Stimulated activated CD4-positive, alpha-beta T cell treated with anti-CD3 and anti-CD28 coated beads, Interleukin-1b, Interleukin-23, amount 100 ng/mL, for 1 hour (primary cell): ENCODE measurements around the gene CFAP20.

ENCODE experiments used
- DNase-seq, 2 donors: peaks; one replicate each; pipeline ENCODE4 v3.0.0-alpha.2; 2020; ENCODE audit warnings: low read depth in 2 of 2

CFAP20 gene

DNA sequence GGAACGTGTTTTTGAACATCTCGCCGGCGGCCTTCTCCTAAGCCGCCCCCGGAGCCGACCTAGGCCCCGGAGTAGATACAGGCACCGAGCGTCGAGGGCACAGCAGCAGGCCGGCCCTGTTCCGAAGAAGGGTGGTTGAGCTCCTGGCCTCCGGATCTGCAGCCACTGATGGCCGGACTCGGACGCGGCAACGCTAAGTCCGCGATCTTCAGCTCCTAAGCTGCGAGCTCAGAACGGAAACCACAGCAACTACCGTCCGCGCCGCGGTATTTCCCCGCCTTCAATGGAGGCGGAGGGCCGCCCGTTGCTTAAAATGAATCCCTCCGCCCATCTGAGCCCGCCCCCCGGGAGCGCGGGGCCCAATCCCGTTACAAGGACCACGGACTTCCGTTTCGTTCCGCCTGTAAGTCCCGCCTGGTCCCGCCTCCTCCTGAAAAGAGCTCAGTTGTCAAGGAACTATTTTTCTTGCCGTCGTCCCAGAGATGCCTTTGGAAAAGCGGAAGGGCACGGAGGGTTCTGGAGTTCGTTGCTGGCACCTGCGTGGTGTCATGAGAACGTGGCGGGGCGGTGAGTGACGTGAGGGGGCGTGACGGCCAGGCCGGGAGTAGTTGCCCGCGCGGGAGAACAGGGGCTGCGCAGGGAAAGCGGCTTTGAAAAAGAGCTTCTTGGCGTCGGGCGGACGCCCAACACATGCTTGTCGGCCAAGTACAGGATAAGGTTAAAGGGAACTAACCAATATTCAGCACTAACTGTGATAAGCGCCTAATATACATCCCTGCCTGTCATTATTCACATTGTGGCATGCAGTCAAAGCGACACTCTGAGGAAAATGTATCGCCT lies at the start of gene CFAP20:
Gene CFAP20 (minus strand): TSS at position 285 of the 840 bp plus-strand sequence. CDS start 266 bp downstream, at position 19.
- peak; percentile 89 to 91 for DNase-seq

DNA sequence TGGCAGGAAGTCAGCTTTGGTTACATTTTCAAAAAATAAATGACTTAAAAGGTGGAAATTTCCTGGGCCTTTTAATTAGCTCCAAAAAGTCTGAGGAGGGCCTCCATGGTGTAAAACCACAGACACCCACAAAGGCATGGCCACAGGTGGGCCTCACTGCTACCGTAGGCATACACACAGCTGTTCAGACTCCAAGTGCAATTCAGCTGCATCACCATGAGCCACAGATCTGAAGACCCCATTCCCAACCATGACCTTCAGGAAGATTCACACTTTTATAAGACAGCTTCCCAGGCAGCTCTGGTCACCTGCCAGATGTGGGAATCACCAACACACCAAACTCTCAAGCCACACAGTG lies 48.2 kb upstream of the CFAP20 start:
- DNase-seq: no peak

DNA sequence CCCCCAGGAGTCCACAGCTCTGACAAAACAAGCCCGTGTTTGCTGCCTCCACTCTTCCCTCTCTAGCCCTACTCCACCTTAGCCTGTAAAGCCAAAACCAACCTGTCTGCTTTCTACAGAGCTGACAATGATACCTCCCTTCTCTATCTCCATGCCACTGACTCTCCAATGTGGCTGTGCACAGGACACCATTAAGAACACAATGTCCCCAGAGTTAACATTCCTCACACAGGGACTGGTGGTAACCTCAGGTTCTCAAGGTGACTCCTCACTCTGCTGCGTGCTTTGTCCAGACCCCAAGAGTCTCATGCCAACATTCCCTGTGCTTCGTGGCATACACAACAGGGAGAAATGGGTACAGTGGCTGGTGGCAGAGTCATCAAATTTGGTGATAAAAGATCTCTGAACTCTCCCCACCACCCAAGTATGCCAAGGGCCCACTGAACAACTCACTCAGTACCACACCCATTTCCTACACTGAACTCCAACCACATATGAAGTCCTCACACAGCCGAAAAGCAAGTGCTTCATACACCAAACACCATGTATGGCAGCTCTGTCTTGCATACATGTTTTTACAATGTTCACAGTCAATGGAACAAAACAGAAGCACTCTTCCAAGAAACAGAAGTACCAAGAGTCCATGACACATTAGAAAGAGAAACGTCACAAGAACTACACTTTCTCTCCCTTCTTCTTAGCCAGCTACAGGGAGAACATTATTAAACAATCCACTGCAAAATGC lies 47.6 kb upstream of the CFAP20 start:
- no peak for DNase-seq

DNA sequence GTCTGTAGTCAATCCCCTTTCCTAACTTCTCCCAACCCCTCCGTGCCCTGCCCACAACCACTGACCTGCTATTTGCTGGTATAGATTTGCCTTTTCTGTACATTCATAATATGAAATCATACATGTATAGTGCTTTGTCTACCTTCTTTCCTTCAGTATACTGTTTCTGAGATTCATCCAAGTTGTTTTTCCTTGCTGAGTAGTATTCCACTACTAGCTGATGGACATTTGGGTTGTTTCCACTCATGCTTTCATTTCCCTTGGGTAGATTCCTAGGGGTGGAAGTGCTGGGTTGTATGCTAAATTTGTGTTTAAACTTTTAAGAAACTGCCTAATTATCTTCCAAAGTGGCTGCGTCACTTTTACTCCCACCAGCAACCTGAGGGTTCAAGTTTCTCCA lies 41.0 kb upstream of the CFAP20 start:
- no peak for DNase-seq

DNA sequence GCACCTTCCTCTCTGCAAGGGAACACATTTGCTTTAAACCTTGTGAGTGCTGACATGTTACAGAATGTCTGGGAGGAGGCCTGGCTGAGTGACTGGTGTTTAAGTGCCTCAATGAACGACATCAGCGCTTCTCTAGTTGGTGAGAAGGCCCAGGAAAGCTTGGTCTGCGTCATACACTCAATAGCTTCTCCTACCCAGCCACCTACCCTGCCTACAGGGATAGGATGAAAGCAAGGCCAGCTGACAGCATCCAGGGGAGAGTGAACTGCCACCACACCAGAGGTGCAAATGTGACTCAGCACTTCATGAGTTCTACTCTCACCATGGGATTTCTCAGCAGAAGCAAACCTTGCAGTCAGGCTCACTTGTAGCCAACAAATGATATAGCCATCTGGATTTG lies 31.7 kb upstream of the CFAP20 start:
- no peak for DNase-seq

DNA sequence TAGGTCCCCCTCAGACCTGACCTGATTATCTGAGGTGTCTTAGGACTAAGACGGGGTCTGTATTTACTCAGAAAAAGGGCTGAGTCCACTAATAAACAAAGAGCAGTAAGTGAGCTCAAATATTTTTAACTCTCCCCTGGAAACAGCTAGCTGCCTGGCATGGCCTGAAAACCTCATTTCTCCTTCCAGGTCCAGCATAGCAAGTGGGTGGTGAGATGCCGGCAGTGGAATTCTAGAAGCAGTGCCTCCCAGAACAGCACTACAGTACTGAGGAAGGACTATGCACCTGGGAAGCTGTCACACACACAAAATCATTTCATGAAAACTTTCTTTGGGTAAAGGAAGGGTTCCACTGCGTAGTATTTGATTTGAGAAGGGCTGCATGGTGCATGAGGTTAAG lies 29.5 kb upstream of the CFAP20 start:
- no peak for DNase-seq

DNA sequence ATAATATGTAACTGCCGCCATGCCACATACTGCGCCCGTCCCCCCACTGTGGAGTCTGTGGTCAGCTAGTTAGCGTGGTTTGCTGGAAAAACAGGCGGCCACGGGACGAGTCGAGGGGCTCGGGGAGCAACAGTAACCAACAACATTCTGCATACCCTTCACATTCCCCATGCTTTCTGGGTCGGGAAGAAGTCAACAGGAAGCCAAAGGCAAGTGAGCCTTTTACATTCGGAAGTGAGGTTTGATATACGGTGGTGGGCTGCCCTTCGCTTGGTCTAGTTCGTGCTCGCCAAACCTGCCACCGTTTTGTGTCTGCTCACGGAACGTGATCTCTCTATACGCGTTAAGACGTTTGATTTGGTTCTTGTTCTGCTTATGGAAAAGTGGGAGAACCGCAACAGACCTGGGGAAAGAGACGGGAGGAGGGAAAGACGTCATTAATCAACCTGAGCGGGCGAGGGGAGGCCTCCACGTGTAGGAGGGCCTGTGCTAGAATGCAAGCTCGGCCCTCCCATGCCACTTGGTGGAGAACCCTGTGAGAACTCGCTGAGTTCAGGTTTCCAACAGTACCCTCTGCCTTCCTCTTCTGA lies 28.9 kb upstream of the CFAP20 start:
- DNase-seq: no peak

DNA sequence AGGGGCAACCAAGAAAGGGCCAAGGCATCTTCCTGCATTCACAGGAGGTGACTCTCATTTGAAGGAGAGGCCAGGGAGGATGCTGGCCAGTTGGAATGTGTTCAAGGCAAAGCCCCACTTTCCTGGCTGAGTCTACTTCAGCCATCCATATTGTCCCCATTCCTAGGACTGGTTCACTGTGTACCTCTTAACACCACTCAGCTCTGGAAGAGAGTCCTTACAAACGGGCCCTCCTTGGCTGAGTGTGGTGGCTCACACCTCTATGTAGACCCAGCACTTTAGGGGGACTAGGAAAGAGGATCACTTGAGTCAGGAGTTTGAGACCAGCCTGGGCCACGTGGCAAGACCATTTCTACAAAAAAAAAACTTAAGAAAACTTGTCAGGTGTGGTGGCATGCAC lies 28.1 kb upstream of the CFAP20 start:
- no peak for DNase-seq

DNA sequence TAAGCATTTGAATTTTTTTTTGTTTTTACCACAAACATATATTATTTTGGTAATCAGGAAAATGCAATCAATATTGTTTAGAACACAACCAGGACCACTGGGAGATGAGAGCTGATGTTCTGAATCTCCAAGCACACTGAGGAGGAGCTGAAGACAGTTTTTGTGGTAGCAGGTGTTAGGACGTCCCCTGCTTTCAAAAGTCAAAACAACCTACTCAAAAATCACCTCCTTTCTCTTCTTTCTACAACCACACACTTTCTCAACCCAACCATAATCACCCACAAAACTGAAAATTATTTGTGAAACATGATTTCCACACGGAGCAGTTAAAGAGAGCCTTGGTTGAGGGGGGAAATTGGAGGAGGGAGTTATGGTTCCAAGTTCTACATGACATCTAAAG lies 26.7 kb upstream of the CFAP20 start:
- no peak for DNase-seq

DNA sequence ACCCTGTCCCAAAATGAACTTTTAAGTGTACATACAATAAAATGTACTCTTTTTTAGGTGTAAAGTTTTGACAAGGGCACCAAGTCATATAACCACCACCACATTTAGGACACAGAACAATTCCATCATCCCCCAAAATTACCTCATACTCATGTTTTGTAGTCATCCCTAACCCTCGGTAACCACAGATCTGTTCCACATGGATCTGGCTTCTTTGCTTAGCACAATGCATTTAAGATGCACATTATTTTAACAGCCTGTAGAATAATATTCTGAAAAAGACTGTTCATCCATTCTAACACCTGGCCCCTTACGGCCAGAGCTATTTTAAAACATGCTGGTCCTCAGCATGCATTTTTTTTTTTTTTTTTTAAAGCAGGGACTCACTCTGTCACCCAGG lies 25.2 kb upstream of the CFAP20 start:
- no peak for DNase-seq

DNA sequence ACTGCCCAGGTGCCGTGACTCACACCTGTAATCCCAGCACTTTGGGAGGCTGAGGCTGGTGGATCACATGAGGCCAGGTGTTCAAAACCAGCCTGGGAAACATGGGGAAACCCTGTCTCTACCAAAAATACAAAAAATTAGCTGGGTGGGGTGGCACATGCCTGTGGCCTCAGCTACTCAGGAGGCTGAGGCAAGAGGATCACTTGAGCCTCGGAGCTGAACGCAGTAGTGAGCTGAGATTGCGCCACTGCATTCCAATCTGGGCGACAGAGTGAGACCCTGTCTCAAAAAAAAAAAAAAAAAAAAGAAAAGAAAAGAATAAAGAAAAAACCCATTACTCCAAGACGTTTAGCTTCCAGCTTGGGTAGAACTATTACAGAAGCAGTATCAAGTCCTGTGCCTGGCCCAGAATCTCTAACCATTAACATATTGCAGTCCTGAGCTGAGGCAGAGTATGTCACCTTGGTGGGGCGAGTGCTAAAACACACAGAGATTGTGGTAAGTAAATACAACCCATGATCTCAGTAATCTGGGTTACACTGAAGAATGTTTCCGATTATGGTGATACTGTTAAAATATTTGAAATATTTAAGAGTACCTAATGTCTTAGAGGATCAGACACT lies 23.2 kb upstream of the CFAP20 start:
- DNase-seq: no peak

DNA sequence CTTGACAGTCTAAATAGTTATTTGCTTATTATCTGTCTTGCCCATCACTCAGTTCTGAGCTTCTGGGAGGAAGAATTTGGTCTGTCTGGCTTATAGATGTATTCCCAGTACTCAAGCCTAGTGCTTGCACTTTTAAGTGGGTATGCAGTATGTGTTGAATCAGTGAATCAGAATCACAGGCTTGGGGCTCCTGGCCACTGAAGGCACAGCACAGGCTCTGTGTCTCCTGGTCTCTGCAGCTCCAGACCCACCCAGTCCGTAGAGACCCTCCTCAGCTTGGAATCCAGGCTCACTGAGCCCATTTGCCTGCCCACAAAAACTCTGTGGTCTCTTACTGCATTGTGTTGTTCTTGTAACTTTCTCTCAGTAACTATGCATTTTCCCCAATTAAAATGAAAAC lies 19.3 kb upstream of the CFAP20 start:
- DNase-seq: no peak

DNA sequence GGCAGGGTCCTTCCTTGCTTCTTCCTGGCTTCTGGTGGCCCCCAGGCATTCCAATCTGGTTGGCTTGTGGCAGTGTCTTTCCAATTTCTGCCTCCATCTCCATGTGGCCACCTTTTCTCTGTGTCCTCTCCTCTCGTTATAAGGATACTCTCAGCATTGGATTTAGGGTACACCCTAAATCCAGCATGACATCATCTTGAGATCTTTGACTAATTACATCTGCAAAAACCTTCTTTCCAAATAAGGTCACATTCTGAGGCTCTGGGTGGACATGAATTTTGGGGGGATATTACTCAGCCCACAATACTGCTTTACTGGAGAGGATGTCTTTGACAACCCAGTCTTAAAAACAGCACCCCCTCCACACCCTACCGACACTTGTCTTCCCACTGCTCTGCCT lies 18.9 kb upstream of the CFAP20 start:
- no peak for DNase-seq

DNA sequence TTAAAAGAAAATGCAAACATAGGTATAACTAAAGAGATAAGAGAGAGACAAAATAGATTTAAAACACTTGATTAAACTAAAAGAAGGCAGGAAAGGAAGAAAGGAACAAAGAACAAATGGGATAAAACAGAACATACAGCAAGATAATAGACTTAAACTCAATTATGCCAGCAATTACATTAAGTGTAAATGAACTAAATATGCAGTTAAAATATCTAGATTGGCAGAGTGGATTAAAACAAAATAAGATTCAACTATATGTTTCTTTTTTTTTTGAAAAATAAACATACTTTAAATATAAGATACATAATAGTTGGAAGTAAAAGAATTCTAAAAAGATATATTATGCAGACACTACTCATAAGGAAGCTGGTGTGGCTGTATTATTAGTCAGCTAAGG lies 9.7 kb upstream of the CFAP20 start:
- no peak for DNase-seq

DNA sequence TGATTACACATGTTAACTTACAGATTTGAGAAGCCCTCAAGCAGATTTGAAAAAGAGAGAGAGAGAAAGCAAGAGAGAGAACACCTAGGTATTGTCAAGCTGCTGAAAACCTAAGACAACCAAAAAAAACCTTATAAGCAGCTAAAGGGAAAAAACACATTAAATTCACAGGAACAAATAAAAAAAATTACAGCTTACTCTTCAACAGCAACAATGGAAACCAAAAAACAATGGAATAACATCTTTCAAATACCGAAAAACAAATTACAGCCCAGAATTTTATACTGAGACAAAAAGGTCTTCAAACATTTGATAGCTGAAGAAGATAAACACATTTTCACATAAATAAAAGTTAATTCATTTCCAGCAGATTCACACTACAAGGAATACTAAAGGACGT lies 8.4 kb upstream of the CFAP20 start:
- no peak for DNase-seq

DNA sequence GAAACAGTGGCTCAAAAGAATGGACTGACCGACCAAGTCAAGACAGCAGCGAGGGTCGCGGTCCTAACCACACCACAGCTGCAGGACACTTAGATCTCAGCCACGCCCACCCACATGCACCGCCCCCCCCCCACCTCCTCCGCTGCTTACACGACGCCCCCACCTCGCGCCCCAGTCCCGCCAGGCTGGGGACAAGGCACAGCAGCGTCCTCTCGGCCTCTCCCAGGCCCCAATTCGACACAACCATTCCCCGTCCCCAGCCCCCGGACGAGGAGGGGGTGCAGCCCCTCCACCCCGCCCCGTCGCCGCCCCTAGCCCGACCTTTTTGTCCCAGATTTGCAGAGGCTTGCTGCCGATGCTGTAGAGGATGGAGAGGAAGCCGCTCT lies 477 bp downstream of the CFAP20 start:
- no peak for DNase-seq

DNA sequence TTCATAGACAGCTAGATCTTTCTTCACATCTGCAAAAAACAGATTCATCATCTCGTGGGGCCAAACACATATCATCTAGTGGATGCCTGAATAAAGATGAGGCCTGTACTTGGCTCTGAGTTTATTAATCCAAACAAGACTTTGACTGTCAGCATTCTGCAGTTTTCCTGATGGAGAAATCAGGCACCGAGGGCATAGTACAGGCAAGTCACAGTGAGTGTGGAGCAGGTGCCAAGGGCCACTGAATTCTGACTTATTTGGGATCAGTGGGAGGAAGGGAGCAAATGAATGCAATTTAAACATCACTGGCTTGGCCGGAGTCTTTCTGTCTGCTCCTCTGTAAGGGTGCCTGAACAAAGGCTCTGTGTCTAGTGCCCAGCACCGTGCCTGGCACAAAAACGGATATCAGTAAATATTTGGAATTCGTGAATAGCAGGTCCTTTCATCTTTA lies 975 bp downstream of the CFAP20 start:
- DNase-seq: no peak

DNA sequence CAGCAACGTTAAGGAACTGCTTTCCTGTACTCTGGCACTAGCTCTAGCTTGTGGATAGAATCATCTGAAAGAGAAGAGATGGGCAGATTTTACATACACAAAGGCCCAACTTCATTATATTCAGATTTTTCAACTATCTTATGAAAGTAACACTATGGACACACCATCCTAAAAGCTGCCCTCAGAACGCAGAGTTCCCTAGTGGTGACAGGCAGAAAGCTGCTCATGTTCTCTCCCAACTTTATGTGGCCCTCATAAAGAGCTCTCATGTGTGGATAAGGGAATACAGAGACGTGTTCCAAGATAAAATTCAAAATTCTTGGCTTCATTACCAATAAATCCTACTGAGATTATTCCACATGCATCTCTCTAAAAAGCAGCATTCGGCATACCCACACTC lies 1.5 kb downstream of the CFAP20 start:
- DNase-seq: no peak

DNA sequence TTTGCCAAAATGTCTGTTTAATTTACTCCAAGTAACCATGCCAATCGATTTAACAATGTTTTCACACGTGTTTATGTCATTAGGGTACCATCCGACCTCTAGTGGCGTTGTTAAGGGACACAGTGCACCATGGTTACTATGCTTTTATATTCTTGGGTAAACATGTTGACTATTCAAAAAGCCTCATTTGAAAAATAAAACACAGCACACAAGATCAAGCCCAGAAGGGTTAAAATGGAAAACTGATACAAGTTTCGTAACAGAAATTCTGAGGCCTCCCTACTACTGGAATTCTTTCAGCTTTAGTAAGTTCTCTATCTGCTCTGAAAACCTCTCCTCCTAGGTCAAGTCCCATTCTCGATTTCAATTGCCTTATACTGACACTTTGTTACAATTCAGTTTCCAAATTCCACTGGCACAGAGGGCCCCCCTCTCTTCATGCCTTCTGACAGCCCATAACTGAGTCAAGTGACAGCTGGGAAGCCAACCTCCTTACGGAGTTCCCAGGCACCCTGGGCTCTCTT lies 2.1 kb downstream of the CFAP20 start:
- no peak for DNase-seq

DNA sequence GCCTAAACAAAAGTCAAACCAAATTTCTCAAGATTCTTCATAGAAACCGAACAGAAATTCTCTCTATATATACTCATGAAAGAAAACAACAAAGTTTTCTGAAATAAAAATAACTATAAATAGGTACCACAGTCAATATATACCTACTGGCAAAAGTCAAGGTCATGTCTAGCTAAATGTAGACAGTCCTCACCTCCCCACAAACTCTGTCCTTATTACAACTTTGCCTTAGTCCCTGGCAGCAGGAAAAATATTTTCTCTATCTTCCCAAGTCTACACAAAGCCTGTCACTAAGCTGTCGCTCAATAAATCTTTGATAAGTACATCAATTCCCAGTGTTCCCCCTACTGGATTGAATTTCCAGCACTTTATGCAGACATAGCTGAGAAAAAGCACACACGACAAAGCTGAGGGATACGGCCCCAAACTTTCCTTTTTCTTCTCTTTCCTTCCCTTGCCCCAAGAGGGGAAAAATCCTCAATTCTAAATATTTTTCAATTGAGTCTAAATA lies 2.7 kb downstream of the CFAP20 start:
- DNase-seq: no peak

DNA sequence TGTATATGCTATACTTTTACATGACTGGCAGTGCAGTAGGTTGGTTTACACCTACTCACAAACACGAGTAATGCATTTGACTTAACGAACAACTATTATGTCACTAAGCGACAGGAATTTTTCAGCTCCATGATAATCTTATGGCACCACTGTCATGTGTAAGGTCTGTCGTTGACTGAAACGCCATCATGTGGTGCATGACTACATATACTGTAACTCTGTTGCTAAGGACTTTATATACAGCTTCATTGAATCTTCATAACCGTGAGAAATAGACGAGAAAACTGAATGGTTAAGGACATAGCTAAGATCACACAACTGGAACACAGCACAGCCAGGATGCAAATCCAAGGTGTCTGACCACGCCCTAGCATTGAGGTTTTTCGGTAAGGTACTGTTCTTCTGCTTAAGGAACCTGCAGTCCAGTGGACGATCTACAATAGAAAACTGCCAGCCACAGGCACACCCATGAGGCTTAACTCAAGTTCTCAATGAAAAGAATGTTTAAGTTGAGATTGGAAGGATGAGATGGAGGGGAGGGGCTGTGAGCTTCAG lies 3.3 kb downstream of the CFAP20 start:
- no peak for DNase-seq

DNA sequence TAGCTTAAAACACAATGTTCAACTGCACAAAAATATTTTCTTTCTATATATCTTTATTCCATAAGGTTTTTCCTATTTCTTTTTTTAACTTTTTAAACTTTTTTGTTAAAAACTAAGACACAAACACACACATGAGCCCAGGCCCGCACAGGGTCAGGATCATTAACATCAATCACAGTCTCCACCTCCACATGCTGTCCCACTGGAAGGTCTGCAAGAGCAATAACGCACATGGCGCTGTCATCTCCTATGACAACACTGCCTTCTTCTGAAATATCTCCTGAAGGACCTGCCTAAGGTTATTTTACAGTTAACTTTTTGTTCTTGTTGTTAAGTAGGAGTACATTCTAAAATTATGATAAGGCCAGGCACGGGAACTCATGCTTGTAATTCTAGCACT lies 4.1 kb downstream of the CFAP20 start:
- no peak for DNase-seq
